Midbrain (tissue), 1 donor: ENCODE results near the gene BAZ1A.

Experiments
- DNase-seq: peaks from one replicate; lab custom pipeline; 2025; lab: John Stamatoyannopoulos, UW

Gene BAZ1A, protein sequence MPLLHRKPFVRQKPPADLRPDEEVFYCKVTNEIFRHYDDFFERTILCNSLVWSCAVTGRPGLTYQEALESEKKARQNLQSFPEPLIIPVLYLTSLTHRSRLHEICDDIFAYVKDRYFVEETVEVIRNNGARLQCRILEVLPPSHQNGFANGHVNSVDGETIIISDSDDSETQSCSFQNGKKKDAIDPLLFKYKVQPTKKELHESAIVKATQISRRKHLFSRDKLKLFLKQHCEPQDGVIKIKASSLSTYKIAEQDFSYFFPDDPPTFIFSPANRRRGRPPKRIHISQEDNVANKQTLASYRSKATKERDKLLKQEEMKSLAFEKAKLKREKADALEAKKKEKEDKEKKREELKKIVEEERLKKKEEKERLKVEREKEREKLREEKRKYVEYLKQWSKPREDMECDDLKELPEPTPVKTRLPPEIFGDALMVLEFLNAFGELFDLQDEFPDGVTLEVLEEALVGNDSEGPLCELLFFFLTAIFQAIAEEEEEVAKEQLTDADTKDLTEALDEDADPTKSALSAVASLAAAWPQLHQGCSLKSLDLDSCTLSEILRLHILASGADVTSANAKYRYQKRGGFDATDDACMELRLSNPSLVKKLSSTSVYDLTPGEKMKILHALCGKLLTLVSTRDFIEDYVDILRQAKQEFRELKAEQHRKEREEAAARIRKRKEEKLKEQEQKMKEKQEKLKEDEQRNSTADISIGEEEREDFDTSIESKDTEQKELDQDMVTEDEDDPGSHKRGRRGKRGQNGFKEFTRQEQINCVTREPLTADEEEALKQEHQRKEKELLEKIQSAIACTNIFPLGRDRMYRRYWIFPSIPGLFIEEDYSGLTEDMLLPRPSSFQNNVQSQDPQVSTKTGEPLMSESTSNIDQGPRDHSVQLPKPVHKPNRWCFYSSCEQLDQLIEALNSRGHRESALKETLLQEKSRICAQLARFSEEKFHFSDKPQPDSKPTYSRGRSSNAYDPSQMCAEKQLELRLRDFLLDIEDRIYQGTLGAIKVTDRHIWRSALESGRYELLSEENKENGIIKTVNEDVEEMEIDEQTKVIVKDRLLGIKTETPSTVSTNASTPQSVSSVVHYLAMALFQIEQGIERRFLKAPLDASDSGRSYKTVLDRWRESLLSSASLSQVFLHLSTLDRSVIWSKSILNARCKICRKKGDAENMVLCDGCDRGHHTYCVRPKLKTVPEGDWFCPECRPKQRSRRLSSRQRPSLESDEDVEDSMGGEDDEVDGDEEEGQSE (N-terminal part only)

GRCh38 chr14:34875031-34875922 is at the start of gene BAZ1A:
BAZ1A (minus strand) TSS chr14:34875360; CDS start chr14:34874604, 756 bp downstream.
- peak; percentile 52 for DNase-seq

DNA sequence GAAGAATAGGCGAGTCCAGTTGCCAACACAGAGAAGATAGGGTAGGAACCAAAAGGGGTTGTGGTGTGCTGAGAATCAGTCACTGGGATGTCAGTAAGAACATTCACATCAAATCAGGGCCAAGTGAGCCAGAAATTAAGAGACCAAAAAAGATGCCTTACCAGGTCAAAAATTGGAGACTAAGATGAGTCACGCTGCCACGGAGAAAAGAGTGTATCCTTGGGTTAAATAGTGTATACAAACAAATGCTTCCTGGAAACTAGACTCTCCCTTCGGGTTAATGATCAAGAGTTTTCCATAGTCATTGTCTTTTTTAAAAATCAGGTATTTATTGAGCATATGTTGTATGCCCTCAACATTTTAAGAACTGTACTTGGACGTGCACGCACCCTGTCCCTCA is 45.2 kb upstream of the BAZ1A start:
- DNase-seq = no peak

DNA sequence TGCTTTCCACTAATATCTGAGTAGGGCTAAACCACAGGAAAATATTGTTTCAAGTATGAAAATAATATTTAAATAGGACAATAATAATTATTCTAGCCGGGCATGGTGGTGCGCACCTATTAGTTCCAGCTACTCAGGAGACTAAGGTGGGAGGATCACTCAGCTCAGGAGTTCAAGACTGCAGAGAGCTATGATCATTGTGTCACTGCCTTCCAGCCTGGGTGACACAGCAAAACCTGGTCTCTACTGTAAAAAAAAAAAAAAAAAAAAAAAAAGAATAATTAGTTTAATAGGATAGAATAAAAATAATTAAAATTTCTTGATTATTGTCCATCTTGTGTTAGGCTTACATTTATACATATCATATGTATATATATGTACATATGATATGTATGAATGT is 38.5 kb upstream of the BAZ1A start:
- DNase-seq = no peak

DNA sequence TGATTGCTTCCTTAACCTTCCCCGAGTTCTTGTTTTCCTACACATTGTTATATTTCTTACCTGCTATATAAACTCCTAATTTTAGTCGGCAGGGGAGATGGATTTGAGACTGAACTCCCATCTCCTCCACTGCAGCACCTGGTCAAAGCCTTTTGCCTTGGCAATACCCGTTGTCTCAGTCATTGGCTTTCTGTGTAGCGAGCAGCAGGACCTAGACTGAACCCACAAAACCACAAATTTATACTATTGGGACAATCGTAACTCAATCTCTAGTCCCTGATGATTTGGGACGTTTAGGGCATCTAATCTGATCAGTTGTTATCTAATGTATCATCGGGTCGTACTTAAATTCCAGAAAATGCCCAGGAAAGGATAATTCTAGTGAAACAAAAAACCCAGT is 37.8 kb upstream of the BAZ1A start:
- DNase-seq = no peak

GRCh38 chr14:34912182-34912581 is 37.0 kb upstream of the BAZ1A start:
- DNase-seq = no peak

DNA sequence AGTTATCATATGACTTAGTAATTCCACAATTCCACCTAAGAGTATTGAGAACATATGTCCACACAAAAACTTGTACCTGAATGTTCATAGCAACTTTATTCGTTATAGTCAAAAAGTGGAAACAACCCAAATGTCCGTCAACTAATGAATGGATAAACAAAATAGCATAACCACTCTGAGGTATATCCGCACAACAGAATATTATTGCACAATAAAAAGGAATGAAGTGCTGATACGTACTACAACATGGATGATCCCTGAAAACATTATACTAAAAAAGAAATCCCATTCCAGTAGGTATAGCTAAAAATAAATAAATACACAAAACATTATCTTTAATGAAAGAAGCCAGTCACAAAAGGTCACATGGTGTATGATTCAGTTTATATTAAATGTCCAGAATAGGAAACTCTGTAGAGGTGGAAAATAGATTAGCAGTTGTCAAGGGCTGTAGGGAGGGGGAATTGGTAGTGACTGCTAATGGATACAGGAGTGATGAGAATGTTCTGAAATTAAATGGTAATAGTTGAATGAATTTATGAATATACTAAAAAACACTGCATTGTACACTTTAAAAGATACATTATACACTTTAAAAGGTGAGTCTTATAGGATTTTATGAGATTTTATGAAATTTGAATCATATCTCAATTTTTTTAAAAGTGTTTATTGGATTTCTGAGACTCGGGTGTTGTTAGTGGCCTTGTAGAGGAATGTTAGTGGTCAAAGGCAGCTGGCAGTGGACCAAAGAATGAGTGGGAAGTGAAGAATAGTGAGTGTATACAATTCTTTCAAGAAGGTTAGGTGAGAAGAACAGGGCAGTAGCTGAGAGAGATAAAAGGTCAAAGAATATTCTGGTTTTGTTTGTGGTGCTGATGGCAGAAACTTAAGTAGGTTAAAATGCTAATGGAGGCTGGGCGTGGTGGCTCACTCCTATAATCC is 36.3 kb upstream of the BAZ1A start:
- DNase-seq = no peak

GRCh38 chr14:34906287-34906686 is 31.1 kb upstream of the BAZ1A start:
- DNase-seq = no peak

DNA sequence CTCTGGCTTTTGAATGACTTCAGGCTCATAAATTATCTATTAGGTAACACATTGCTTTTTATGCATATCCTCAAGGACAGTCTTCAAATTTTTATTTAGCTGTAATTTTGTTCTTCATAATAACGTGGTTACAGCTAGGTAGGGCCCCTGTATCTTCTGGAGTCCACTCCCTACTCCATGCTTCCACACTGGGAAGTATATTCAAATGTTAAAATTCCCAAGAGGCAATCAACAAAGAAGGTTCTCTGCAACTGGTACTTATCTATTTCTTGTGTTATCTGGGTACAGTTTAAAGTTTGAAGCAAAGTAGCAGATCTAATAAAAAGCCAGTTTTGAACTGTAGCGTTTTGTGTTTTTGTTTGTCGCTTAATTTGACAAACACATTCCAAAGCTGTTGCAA is 20.1 kb upstream of the BAZ1A start:
- DNase-seq = no peak

- no peak for DNase-seq
Measured at GRCh38 chr14:34890937-34891336, 15.8 kb upstream of the BAZ1A start.

GRCh38 chr14:34888186-34888585 is 13.0 kb upstream of the BAZ1A start:
- DNase-seq = no peak

GRCh38 chr14:34883954-34884353 is 8.8 kb upstream of the BAZ1A start:
- DNase-seq = no peak

DNA sequence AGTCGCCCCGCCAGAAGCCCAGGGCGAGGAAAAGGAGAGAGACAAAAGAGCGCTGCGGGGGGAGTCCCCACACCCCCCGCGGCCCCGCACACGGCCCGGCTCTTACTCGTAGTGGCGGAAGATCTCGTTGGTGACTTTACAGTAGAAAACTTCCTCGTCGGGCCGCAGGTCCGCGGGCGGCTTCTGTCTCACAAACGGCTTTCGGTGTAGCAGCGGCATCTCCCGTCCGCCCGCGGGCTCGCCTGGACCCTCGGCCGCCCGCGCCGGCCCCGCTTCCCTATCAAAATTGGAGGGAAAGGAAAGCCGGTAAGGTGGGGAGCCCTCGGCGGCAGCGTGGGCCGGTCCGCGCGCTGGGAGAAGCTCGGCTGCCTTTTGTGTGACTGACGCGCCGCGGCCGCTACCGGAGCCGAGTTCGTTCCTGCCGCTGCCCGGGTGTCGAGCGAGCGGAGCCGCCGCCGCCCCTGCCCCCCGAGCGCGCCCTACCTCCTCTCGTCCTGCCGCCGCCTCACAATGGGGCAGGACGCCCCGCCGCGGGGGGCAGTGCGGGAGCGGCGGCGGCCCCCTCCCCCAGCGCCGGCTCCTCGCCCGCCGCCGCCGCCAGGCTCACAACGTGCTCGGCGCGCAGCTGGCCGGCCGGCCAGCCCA is 652 bp downstream of the BAZ1A start:
- peak; percentile 68 for DNase-seq

- DNase-seq = peak; percentile 73
Measured at GRCh38 chr14:34873589-34874385, 1.4 kb downstream of the BAZ1A start.

DNA sequence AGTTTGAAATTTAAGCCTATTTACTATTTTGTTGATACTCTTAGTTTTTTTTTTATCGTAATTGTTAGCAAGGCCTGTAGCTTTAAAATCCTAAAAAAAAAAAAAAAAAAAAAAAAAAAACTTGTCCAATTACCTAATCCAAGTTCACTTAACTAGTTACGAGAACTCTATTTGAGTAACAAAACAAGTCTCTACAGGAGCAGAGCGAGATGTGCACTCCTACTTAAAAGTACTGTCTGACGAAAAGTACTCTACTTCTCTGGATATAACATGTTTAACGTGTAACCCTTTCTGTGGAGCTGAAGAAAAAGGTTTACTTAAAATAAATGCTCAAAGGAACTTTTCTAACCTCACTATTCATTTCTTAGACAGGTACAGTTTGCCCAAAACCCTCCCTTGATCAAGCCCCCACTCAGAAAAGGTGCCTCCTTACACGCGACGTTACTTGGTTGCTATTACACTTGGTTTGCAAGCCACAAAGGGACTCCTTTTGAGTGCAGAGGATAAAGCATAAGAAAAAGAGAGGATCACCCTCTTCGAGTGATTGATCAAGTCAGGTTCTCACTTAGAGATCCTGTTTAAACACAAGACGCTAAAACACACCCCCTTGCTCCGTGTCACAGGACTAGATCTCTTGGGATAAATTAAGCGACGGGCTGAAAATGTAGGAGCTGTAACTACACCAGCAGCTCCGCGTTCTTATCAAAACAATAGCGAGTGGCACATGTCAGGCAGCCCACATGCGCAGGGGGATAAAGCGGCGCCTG is 2.2 kb downstream of the BAZ1A start:
- no peak for DNase-seq

DNA sequence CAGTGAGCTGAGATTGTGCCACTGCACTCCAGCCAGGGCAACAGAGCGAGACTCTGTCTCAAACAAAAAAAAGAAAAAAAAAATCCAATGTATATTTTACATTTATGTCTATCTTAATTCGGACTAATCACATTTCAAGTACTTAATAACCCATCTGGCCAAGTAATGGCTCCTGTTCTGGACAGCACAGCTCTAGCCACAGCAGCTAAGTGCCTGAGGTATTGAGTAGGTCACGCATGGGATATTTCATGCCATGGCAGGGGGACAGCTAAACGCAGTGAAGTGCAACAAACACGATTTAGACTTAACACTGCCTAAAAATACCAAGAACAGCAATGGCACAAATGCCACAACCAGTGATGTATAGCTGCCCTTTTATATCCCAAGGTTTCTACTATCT is 8.0 kb downstream of the BAZ1A start:
- no peak for DNase-seq

DNA sequence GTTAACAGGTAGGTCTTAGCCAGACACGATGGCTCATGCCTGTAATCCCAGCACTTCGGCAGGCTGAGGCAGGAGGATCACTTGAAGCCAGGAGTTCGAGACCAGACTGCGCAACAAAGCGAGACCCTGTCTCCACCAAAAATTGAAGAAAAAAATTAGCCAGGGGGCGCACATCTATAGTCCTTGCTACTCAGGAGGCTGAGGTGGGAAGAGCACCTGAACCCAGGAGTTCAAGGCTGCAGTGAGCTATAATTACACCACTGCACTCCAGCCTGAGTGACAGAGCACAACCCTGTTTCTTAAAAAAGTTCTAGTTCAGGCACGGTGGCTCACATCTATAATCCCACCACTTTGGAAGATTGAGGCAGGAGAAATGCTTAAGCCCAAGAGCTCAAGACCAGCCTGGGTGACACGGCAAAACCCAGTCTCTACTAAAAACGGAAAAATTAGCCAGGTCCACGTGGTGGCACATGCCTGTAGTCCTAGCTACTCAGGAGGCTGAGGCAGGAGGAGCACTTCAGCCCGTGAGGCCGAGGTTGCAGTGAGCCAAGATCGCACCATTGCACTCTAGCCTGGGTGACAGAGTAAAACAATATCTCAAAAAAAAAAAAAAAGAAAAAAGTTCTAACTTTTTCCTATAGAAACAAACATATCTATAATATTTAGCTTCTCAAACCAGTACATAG is 9.1 kb downstream of the BAZ1A start:
- DNase-seq = no peak

DNA sequence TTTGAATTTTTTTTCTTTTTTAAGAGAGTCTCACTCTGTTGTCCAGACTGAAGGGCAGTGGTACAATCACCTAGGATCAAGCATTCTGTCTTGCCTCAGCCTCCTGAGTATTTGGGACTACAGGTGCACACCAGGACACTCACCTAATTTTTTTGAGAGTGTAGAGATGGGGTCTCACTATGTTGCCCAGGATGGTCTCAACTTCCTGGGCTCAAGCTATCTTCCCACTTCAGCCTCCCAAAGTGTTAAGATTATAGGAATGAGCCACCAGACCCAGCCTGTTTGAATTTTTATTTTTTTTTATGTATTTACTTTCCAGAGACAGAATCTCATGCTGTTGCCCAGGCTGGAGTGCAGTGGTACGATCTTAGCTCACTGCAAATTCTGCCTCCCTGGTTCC is 11.3 kb downstream of the BAZ1A start:
- no peak for DNase-seq
